GM23338 (cell line): Measurements from ENCODE around the gene CSGALNACT2. TPM values are rescaled to one million over a fixed set of nuclear protein-coding genes. Genes with fewer than 3 reads are reported as not detected.

Experiments
- CREB1 ChIP-seq: fragments of 250-450 bp; sonication (Bioruptor Pico); IDR thresholded peaks from 2 replicates; pipeline ENCODE4 v1.5.0; 2020; ENCODE audit warnings: low read depth, mild to moderate bottlenecking, moderate library complexity
- ETS1 ChIP-seq: IDR thresholded peaks from 2 replicates; pipeline ENCODE4 v1.6.1; 2016; ENCODE audit warnings: antibody characterized with exemption
- JUNB ChIP-seq: IDR thresholded peaks from one replicate; pipeline ENCODE4 v1.6.1; 2016; ENCODE audit warnings: antibody characterized with exemption; ENCODE audit not compliant: unreplicated experiment
- REST ChIP-seq: IDR thresholded peaks from one replicate; pipeline ENCODE4 v1.6.1; 2018; ENCODE audit warnings: antibody characterized with exemption; ENCODE audit not compliant: unreplicated experiment
- STAT1 ChIP-seq: IDR thresholded peaks from one replicate; pipeline ENCODE4 v1.6.1; 2016; ENCODE audit warnings: antibody characterized with exemption; ENCODE audit not compliant: unreplicated experiment
- ZNF331 ChIP-seq: fragments of 250-450 bp; sonication (Bioruptor Pico); IDR thresholded peaks from 2 replicates; pipeline ENCODE4 v1.5.0; 2020; ENCODE audit warnings: low read depth, mild to moderate bottlenecking, moderate library complexity
- ZNF462 ChIP-seq: fragments of 250-450 bp; sonication (Bioruptor Pico); IDR thresholded peaks from 2 replicates; pipeline ENCODE4 v1.5.0; 2020; ENCODE audit warnings: mild to moderate bottlenecking, moderate library complexity
- polyA plus RNA-seq: library from polyadenylated mRNA; unstranded; fragments of >200 nt; fragmentation: Nextera tagmentation; extraction: Ambion mirVana; gene quantifications from 2 replicates; pipeline ENCODE4 v1.2.1, GENCODE V29; 2016
- total RNA-seq: library from RNA; depleted of rRNA; stranded (reverse); fragments of >200 nt; shearing (Covaris generic); gene quantifications from 2 replicates; pipeline ENCODE4 v1.2.3, GENCODE V29; 2014

Gene CSGALNACT2
- total and polyA plus RNA-seq, 2 experiments from 2014 or later = 3.0 to 4.6 TPM

GRCh38 chr10:43128958-43129706, 9.1 kb upstream of the CSGALNACT2 start (continued):
- no peak for TF ChIP-seq ZNF462 (CRISPR knock-in tag)
- TF ChIP-seq CREB1 (CRISPR knock-in tag) = no peak
- TF ChIP-seq STAT1 = no peak
- TF ChIP-seq JUNB = no peak
- no peak for TF ChIP-seq REST
- TF ChIP-seq ZNF331 = no peak
- TF ChIP-seq ETS1 = no peak
